Upper lobe of right lung (tissue), 1 donor: ENCODE data around the gene ENTHD1. TPM values are rescaled to one million over a fixed set of nuclear protein-coding genes. Genes with fewer than 3 reads are reported as not detected.
A peak's percentile ranks its signal among the peaks of the same experiment; 100 is the strongest.
"Not testable (repeated sequence)": the region's sequence is repeated elsewhere in the genome, so short reads cannot be mapped to it uniquely, and the experiment has no call there.

Experiments used
- ATAC-seq: fragments of 200-7000 bp; cut with Tn5 transposase; one replicate; pipeline ENCODE4 v1.9.1; 2020; ENCODE audit warnings: mild to moderate bottlenecking, moderate library complexity
- DNase-seq: peaks from one replicate; pipeline ENCODE4 v3.0.0-alpha.2; 2020
- H3K27ac ChIP-seq: fragments of 200-600 bp; one replicate; pipeline ENCODE4 v1.8.0; 2022
- H3K27me3 ChIP-seq: fragments of 200-600 bp; one replicate; pipeline ENCODE4 v1.8.0; 2022; ENCODE audit warnings: mild to moderate bottlenecking
- H3K36me3 ChIP-seq: fragments of 200-600 bp; one replicate; pipeline ENCODE4 v1.8.0; 2022
- H3K4me1 ChIP-seq: fragments of 200-600 bp; one replicate; pipeline ENCODE4 v1.8.0; 2022
- H3K4me3 ChIP-seq: fragments of 200-600 bp; one replicate; pipeline ENCODE4 v1.8.0; 2022; ENCODE audit warnings: mild to moderate bottlenecking
- H3K9me3 ChIP-seq: fragments of 200-600 bp; one replicate; pipeline ENCODE4 v1.8.0; 2022
- intact Hi-C: fragments of 100-400 bp; cut with DNase I; formaldehyde crosslinking; loops from one replicate; pipeline ENCODE4 v1.11.0; 2022
- total RNA-seq: library from RNA; stranded (reverse); fragmentation: NEBNext Ultra II Directional; extraction: Animal tissue kit (Norgen Biotek cat#: 25700); gene quantifications from one replicate; pipeline ENCODE4 v1.2.1, GENCODE V29; 2021
- TF ChIP-seq, protein P1 (sequence below): fragments of 200-600 bp; IDR thresholded peaks from one replicate; pipeline ENCODE4 v1.8.0; 2022; ENCODE audit warnings: antibody characterized with exemption
- donor health status: DM: no; HTN: yes; CAD: no; lungs with severe emphysema.

Gene ENTHD1
- total RNA-seq, 1 donor from 2014 or later, result not detected

DNA sequence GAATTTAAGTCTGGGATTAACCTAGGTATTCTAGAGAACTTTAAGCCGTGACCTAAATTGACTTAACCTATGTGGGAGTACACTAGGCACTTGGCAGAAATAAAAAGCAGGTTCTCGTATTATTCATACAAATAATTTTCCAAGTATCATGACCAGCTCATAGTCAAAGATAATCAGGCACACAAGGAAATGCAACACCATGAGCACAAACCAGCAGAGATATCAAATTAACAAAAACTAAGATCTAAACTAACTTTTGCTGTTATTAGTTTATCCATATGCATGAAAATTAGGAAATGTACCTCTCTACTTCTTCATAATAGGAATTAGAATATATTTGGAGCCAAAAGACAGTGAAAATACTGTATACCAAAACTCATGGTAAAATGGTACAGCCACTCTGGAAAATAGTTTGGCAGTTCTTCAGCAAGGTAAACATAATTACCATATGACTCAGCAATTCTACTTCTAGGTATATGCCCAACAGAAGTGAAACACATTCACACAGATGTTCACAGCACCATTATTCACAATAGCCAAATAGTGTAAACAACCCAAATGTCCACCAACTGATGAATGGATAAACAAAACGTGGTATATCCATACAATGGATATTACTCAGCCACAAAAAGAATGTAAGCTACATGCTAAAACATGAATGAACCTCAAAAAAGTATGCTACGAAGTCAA lies 154.1 kb downstream of the ENTHD1 start:
- Histone ChIP-seq H3K9me3 (no peaks in the 10 kb centered on the region), H3K36me3 (no peaks in the 10 kb centered on the region), H3K27ac (no peak overlapping the region), H3K27me3 (peaks cover 24% of the 10 kb centered on the region), H3K4me1 (no peaks in the 10 kb centered on the region), H3K4me3 (no peak overlapping the region)
- intact Hi-C loops, result no loop called here
- ATAC-seq, result no peak
- no peak for DNase-seq
- TF ChIP-seq, protein P1, sequence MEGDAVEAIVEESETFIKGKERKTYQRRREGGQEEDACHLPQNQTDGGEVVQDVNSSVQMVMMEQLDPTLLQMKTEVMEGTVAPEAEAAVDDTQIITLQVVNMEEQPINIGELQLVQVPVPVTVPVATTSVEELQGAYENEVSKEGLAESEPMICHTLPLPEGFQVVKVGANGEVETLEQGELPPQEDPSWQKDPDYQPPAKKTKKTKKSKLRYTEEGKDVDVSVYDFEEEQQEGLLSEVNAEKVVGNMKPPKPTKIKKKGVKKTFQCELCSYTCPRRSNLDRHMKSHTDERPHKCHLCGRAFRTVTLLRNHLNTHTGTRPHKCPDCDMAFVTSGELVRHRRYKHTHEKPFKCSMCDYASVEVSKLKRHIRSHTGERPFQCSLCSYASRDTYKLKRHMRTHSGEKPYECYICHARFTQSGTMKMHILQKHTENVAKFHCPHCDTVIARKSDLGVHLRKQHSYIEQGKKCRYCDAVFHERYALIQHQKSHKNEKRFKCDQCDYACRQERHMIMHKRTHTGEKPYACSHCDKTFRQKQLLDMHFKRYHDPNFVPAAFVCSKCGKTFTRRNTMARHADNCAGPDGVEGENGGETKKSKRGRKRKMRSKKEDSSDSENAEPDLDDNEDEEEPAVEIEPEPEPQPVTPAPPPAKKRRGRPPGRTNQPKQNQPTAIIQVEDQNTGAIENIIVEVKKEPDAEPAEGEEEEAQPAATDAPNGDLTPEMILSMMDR, result no peak

DNA sequence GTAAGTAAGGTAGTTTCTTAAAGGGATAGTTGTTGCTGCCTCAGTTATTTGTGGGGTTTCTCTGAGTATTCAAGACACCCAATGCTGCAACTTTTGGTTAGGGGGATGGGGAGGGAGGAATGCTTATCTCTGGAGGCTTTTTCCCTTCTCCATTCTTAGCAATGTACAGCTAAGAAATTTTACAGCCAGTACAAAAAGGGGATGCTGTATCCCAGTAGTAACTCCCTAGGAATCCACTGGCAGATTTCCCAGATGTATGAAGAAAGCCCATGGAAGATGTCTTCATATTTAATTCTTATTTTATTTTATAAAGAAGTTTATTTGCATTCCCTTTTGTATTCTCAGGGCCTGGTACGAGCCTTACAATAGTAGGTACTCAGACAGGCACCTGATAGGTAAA lies 154.8 kb downstream of the ENTHD1 start:
- H3K4me1 ChIP-seq, result no peaks in the 10 kb centered on the region
- intact Hi-C loops, result no loop called here

DNA sequence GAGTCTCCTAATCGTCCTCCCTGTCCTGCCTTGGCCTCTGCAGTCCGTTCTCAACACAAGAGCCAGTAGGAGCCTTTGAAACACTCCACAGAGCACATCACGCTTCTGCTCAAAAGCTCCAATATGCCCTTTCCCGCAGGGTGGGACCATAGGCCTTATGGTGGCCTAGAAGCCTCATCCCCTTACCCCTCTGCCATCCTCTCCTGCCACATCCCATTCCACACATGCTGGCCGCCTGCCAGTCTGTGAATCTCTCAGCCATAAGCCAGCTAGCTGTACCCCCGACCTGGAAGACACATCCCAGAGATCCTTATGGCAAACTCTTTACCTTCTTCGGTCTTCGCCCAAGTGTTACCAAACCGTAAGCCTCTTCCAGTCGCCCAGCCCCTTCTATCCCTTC lies 157.8 kb downstream of the ENTHD1 start:
- intact Hi-C loops, result no loop called here
- no peaks in the 10 kb centered on the region for H3K4me1 ChIP-seq
- peaks cover 38% of the 10 kb centered on the region for H3K27me3 ChIP-seq
- H3K4me3 ChIP-seq, result no peak overlapping the region
- H3K9me3 ChIP-seq, result no peaks in the 10 kb centered on the region
- peak; percentile 56 for DNase-seq
- no peak for ATAC-seq
- TF ChIP-seq, protein P1, result no peak
- H3K36me3 ChIP-seq, result no peaks in the 10 kb centered on the region
- H3K27ac ChIP-seq, result no peak overlapping the region

More for the DNA sequence above, 154.8 kb downstream of the ENTHD1 start:
- DNase-seq (no peak), ATAC-seq (no peak)
- no peaks in the 10 kb centered on the region for H3K36me3 ChIP-seq
- no peak overlapping the region for H3K4me3 ChIP-seq
- H3K27me3 ChIP-seq, result peaks cover 24% of the 10 kb centered on the region
- TF ChIP-seq, protein P1, result no peak
- no peak overlapping the region for H3K27ac ChIP-seq
- H3K9me3 ChIP-seq, result no peaks in the 10 kb centered on the region

DNA sequence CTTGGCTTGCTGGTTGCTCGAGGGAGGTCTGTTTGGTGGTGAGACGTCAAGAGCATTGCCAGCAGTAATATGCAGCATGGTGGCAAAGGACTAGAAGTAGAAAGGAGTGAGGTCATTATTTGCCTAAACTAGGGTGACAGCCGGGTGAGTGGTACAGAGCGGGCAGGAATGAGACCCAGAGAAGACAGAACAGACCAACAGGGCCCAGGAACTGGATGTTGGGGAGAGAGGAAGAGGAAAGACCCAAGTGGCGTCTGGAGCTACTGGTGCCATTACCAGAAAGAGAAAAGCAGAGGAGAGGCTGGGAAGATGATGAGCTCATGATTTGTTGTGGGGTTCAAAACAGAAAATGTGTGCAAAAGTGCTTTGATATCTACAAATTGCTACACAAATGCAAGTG lies 158.7 kb downstream of the ENTHD1 start:
- no peak for DNase-seq
- TF ChIP-seq, protein P1, result no peak
- Histone ChIP-seq H3K36me3 (no peaks in the 10 kb centered on the region), H3K9me3 (no peaks in the 10 kb centered on the region), H3K4me3 (no peak overlapping the region), H3K27ac (no peak overlapping the region), H3K4me1 (no peaks in the 10 kb centered on the region), H3K27me3 (peaks cover 32% of the 10 kb centered on the region)
- no peak for ATAC-seq
- intact Hi-C loops, result no loop called here

DNA sequence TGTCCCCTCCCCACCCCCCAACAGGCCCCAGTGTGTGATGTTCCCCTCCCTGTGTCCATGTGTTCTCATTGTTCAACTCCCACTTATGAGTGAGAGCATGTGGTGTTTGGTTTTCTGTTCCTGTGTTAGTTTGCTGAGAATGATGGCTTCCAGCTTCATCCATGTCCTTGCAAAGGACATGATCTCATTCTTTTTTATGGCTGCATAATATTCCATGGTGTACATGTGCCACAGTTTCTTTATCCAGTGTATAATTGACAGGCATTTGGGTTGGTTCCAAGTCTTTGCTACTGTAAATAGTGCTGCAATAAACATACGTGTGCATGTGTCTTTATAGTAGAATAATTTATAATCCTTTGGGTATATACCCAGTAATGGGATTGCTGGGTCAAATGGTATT lies 159.5 kb downstream of the ENTHD1 start:
- intact Hi-C loops, H3K4me1 ChIP-seq, H3K9me3 ChIP-seq, ATAC-seq, H3K27ac ChIP-seq, DNase-seq, H3K36me3 ChIP-seq, H3K4me3 ChIP-seq: not testable (repeated sequence)
- peaks cover 28% of the 10 kb centered on the region for H3K27me3 ChIP-seq

DNA sequence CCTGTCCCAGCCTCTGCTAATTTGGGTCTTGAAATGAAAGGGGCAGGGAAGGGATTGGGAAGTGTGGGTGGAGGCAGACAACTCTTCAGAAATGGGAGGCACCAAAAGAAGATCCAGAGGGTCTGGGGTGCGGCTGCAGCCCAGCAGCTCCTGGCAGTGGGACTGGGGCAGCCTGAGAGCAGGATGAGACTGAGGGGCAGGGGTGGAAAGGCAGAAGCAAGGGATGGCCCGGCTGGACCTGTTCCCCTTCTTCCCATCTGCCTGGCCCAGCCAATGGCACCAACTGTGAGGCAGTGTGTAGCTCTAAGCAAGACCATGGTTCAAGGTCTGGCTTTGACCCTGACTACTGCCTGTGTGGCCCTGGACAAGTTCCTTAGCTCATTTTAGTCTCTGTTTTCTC lies 160.4 kb downstream of the ENTHD1 start:
- H3K27ac ChIP-seq, result no peak overlapping the region
- H3K36me3 ChIP-seq, result no peaks in the 10 kb centered on the region
- no peak overlapping the region for H3K4me3 ChIP-seq
- DNase-seq (no peak), ATAC-seq (no peak)
- no peaks in the 10 kb centered on the region for H3K4me1 ChIP-seq
- intact Hi-C loops, result no loop called here
- peaks cover 28% of the 10 kb centered on the region for H3K27me3 ChIP-seq
- H3K9me3 ChIP-seq, result no peaks in the 10 kb centered on the region
- TF ChIP-seq, protein P1, result no peak
